ENCODE data around the gene PPP3CA. TPM values are rescaled to one million over a fixed set of nuclear protein-coding genes. Genes with fewer than 3 reads are reported as not detected.

PPP3CA gene
- total and polyA plus RNA-seq, 2 experiments from 2014 or later = 27.0 to 45.2 TPM

DNA sequence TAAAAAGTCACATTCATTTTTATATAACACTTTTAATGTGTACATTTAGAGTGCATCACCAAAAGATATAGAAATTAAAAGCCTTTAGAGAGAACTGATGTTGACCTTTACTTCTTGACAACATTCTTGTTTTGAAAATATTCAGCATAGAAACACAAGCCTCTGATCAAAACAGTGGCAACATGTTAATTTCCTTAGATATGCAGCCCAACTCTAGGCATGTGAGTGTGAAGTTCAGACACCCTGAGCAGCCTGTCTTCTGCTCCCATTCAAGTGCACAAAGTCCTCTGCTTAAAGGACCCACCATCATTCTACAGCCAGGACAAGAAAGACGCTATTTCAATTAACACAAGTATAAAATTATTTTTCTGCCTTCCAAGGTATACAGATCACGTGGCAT lies 60.0 kb downstream of the PPP3CA start (continued):
- TF ChIP-seq, protein P1, sequence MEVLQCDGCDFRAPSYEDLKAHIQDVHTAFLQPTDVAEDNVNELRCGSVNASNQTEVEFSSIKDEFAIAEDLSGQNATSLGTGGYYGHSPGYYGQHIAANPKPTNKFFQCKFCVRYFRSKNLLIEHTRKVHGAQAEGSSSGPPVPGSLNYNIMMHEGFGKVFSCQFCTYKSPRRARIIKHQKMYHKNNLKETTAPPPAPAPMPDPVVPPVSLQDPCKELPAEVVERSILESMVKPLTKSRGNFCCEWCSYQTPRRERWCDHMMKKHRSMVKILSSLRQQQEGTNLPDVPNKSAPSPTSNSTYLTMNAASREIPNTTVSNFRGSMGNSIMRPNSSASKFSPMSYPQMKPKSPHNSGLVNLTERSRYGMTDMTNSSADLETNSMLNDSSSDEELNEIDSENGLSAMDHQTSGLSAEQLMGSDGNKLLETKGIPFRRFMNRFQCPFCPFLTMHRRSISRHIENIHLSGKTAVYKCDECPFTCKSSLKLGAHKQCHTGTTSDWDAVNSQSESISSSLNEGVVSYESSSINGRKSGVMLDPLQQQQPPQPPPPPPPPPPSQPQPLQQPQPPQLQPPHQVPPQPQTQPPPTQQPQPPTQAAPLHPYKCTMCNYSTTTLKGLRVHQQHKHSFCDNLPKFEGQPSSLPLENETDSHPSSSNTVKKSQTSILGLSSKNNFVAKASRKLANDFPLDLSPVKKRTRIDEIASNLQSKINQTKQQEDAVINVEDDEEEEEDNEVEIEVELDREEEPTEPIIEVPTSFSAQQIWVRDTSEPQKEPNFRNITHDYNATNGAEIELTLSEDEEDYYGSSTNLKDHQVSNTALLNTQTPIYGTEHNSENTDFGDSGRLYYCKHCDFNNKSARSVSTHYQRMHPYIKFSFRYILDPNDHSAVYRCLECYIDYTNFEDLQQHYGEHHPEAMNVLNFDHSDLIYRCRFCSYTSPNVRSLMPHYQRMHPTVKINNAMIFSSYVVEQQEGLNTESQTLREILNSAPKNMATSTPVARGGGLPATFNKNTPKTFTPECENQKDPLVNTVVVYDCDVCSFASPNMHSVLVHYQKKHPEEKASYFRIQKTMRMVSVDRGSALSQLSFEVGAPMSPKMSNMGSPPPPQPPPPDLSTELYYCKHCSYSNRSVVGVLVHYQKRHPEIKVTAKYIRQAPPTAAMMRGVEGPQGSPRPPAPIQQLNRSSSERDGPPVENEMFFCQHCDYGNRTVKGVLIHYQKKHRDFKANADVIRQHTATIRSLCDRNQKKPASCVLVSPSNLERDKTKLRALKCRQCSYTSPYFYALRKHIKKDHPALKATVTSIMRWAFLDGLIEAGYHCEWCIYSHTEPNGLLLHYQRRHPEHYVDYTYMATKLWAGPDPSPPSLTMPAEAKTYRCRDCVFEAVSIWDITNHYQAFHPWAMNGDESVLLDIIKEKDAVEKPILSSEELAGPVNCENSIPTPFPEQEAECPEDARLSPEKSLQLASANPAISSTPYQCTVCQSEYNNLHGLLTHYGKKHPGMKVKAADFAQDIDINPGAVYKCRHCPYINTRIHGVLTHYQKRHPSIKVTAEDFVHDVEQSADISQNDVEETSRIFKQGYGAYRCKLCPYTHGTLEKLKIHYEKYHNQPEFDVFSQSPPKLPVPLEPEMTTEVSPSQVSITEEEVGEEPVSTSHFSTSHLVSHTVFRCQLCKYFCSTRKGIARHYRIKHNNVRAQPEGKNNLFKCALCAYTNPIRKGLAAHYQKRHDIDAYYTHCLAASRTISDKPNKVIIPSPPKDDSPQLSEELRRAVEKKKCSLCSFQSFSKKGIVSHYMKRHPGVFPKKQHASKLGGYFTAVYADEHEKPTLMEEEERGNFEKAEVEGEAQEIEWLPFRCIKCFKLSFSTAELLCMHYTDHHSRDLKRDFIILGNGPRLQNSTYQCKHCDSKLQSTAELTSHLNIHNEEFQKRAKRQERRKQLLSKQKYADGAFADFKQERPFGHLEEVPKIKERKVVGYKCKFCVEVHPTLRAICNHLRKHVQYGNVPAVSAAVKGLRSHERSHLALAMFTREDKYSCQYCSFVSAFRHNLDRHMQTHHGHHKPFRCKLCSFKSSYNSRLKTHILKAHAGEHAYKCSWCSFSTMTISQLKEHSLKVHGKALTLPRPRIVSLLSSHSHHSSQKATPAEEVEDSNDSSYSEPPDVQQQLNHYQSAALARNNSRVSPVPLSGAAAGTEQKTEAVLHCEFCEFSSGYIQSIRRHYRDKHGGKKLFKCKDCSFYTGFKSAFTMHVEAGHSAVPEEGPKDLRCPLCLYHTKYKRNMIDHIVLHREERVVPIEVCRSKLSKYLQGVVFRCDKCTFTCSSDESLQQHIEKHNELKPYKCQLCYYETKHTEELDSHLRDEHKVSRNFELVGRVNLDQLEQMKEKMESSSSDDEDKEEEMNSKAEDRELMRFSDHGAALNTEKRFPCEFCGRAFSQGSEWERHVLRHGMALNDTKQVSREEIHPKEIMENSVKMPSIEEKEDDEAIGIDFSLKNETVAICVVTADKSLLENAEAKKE (CRISPR knock-in tag; IDR thresholded peaks at IDR 0.05) = no peak
- TF ChIP-seq, protein P2, sequence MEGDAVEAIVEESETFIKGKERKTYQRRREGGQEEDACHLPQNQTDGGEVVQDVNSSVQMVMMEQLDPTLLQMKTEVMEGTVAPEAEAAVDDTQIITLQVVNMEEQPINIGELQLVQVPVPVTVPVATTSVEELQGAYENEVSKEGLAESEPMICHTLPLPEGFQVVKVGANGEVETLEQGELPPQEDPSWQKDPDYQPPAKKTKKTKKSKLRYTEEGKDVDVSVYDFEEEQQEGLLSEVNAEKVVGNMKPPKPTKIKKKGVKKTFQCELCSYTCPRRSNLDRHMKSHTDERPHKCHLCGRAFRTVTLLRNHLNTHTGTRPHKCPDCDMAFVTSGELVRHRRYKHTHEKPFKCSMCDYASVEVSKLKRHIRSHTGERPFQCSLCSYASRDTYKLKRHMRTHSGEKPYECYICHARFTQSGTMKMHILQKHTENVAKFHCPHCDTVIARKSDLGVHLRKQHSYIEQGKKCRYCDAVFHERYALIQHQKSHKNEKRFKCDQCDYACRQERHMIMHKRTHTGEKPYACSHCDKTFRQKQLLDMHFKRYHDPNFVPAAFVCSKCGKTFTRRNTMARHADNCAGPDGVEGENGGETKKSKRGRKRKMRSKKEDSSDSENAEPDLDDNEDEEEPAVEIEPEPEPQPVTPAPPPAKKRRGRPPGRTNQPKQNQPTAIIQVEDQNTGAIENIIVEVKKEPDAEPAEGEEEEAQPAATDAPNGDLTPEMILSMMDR (conservative IDR thresholded peaks at IDR 0.05; ENCODE audit: low read depth in 2 of 2) = no peak

DNA sequence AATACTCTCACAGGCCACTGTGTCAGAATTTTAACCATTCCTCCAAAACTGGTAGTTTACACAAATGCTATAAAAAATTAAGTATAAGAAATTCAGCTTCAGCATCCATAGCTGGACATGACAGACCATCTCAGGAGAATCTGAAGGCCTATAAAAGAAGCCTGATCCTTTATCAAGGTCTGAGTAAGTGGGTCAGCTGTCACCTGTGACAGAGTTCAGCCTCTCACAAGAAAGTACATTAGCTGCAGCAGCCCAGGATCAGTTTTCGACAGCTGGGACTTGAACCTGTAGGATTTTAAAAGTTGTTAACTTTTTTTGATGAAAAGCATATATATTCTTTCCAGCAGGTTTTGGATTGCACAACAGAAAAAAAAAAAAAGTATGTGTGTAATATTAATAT lies 60.7 kb downstream of the PPP3CA start:
- no peak overlapping the region for H3K27ac Mint-ChIP-seq
- Histone ChIP-seq H2AFZ (no peak overlapping the region), H3K27ac (ENCODE audit: low read depth) (no peak overlapping the region), H4K20me1 (replicated peaks; ENCODE audit: insufficient read depth) (no peaks in the 10 kb centered on the region), H3K27me3 (ENCODE audit: insufficient read depth) (no peaks in the 10 kb centered on the region), H3F3A (replicated peaks; ENCODE audit: low read depth) (no peaks in the 10 kb centered on the region), H3K4me1 (ENCODE audit: insufficient read depth) (peaks cover 79% of the 10 kb centered on the region), H3K36me3 (ENCODE audit: insufficient read depth) (no peaks in the 10 kb centered on the region), H3K9me2 (ENCODE audit: insufficient read depth) (peaks cover 4% of the 10 kb centered on the region; the same call in 1 of the 2 replicates), H3K79me2 (replicated peaks; ENCODE audit: insufficient read depth) (peaks cover 9% of the 10 kb centered on the region), H3K4me3 (no peak overlapping the region), H3K4me2 (no peak overlapping the region)
- H3K36me3 Mint-ChIP-seq (ENCODE audit: low read depth) = no peaks in the 10 kb centered on the region
- H3K4me1 Mint-ChIP-seq = peaks cover 88% of the 10 kb centered on the region
- no peaks in the 10 kb centered on the region for H3K9me3 Mint-ChIP-seq
- no peak overlapping the region for H3K4me3 Mint-ChIP-seq
- ATAC-seq (no peak), DNase-seq (ENCODE audit: low spot score) (no peak)
- H3K27me3 Mint-ChIP-seq (ENCODE audit: insufficient read depth, low read depth, poor library complexity) = no peaks in the 10 kb centered on the region
- TF ChIP-seq, protein P1 (CRISPR knock-in tag; IDR thresholded peaks at IDR 0.05) = no peak
- TF ChIP-seq ZNF331 (CRISPR knock-in tag; IDR thresholded peaks at IDR 0.05; ENCODE audit: low read depth) (no peak), EZH2 (IDR thresholded peaks at IDR 0.05; ENCODE audit: low read depth, unreplicated experiment) (no peak)
